ENCODE results near the gene NIPAL1.

DNA sequence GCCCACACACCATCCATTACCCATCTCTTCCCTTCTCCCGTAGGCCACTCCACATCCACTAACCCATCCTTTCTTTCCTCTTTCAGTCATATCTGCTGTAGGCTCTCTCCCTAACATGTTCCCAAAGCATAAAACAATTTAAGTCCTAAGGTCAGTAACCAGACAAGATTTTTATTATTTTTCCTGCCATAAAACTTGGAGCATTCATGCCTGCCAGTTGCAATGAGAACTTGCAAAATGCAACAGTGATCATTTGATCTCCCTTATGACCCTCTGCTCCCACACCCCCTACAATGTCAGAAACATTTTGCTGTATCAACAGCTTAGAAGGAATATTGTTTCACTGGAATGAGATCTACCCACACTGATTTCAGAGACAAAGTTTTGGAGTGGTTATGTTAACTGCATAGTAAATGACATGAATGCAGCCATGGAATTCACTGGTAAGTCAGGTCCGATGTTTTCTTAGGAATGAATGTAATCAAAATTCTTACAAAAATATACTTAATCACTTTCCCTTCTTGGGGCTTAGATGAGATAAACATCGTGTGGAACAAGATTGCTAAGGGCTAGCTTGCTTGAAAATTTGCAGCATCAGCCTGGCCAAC, 5.7 kb downstream of the NIPAL1 start:
- TF ChIP-seq POLR2AphosphoS5 (IDR thresholded peaks at IDR 0.05): no peak
- TF ChIP-seq, protein P1, sequence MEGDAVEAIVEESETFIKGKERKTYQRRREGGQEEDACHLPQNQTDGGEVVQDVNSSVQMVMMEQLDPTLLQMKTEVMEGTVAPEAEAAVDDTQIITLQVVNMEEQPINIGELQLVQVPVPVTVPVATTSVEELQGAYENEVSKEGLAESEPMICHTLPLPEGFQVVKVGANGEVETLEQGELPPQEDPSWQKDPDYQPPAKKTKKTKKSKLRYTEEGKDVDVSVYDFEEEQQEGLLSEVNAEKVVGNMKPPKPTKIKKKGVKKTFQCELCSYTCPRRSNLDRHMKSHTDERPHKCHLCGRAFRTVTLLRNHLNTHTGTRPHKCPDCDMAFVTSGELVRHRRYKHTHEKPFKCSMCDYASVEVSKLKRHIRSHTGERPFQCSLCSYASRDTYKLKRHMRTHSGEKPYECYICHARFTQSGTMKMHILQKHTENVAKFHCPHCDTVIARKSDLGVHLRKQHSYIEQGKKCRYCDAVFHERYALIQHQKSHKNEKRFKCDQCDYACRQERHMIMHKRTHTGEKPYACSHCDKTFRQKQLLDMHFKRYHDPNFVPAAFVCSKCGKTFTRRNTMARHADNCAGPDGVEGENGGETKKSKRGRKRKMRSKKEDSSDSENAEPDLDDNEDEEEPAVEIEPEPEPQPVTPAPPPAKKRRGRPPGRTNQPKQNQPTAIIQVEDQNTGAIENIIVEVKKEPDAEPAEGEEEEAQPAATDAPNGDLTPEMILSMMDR (IDR thresholded peaks at IDR 0.05; ENCODE audit: poor library complexity, severe bottlenecking): no peak
- no peak for TF ChIP-seq TAF1 (IDR thresholded peaks at IDR 0.05; ENCODE audit: low read depth)
- TF ChIP-seq MXI1 (conservative IDR thresholded peaks at IDR 0.05; ENCODE audit: poor library complexity, severe bottlenecking): no peak
- no peak for TF ChIP-seq EP300 (conservative IDR thresholded peaks at IDR 0.05; ENCODE audit: poor library complexity, severe bottlenecking)
- no peak for TF ChIP-seq EZH2 (IDR thresholded peaks at IDR 0.05; ENCODE audit: borderline replicate concordance, insufficient read depth, low read length, poor library complexity, severe bottlenecking)
- no peak for TF ChIP-seq RAD21 (conservative IDR thresholded peaks at IDR 0.05)
- TF ChIP-seq, protein P2, sequence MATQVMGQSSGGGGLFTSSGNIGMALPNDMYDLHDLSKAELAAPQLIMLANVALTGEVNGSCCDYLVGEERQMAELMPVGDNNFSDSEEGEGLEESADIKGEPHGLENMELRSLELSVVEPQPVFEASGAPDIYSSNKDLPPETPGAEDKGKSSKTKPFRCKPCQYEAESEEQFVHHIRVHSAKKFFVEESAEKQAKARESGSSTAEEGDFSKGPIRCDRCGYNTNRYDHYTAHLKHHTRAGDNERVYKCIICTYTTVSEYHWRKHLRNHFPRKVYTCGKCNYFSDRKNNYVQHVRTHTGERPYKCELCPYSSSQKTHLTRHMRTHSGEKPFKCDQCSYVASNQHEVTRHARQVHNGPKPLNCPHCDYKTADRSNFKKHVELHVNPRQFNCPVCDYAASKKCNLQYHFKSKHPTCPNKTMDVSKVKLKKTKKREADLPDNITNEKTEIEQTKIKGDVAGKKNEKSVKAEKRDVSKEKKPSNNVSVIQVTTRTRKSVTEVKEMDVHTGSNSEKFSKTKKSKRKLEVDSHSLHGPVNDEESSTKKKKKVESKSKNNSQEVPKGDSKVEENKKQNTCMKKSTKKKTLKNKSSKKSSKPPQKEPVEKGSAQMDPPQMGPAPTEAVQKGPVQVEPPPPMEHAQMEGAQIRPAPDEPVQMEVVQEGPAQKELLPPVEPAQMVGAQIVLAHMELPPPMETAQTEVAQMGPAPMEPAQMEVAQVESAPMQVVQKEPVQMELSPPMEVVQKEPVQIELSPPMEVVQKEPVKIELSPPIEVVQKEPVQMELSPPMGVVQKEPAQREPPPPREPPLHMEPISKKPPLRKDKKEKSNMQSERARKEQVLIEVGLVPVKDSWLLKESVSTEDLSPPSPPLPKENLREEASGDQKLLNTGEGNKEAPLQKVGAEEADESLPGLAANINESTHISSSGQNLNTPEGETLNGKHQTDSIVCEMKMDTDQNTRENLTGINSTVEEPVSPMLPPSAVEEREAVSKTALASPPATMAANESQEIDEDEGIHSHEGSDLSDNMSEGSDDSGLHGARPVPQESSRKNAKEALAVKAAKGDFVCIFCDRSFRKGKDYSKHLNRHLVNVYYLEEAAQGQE (IDR thresholded peaks at IDR 0.05; ENCODE audit: borderline replicate concordance): no peak

All from neural cell (in vitro differentiated cells).